ENCODE results near the gene CS. TPM values are rescaled to one million over a fixed set of nuclear protein-coding genes. Genes with fewer than 3 reads are reported as not detected.
"Not testable (repeated sequence)": the region's sequence is repeated elsewhere in the genome, so short reads cannot be mapped to it uniquely, and the experiment has no call there.

CS gene
- total RNA-seq, 1 donor from 2014 or later = 269 TPM

- Mint-ChIP-seq H3K27me3 (ENCODE audit: insufficient read depth) (no peaks in the 10 kb centered on the region), H3K4me1 (ENCODE audit: low read depth) (peaks cover 15% of the 10 kb centered on the region), H3K9me3 (no peaks in the 10 kb centered on the region), H3K4me3 (no peak overlapping the region), H3K27ac (peak overlapping the region; percentile 62), H3K36me3 (ENCODE audit: low read depth) (peaks cover 40% of the 10 kb centered on the region)
- intact Hi-C loops (cut with micrococcal nuclease) = no loop called here
- no peak for DNase-seq (ENCODE audit: low spot score)
Measured at GRCh38 chr12:56286044-56286830, 13.9 kb downstream of the CS start.

DNA sequence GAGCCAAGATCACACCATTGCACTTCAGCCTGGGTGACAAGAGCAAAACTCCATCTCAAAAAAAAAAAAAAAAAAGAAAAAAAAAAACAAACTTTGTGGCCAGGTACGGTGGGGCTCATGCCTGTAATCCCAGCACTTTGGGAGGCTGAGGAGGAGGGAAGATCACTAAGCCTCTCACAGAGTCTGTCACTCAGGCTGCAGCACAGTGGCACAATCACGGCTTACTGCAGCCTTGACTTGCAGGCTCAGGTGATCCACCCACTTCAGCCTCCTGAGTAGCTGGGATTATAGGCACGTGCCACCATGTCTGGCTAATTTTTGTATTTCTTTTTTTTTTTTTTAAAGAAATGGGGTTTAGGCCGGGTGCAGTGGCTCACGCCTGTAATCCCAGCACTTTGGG is 15.9 kb downstream of the CS start:
- DNase-seq (ENCODE audit: low spot score); H3K27me3 Mint-ChIP-seq (ENCODE audit: insufficient read depth); H3K4me3 Mint-ChIP-seq; intact Hi-C loops (cut with micrococcal nuclease); H3K4me1 Mint-ChIP-seq (ENCODE audit: low read depth); H3K9me3 Mint-ChIP-seq; H3K27ac Mint-ChIP-seq: not testable (repeated sequence)
- peaks cover 37% of the 10 kb centered on the region for H3K36me3 Mint-ChIP-seq (ENCODE audit: low read depth)

DNA sequence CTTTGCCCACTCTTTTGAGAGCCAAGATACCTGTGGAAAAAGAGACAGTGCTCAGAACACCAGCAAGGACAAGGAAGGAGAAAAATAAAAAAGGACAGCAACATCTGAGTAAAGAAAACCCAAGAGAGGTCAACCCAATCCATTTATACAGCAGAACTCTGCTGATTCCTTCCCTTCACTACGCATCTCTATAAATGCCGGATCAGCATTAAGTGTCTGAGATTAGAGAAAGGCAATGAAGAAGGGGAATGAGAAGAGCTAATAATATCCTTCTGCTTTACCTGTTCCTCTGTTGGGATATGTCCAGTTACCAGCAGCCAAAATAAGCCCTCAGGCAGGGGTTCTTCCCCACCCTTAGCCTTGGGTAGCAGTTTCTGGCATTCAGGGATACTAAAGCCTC is 17.6 kb downstream of the CS start:
- no peak overlapping the region for H3K4me3 Mint-ChIP-seq
- intact Hi-C loops (cut with micrococcal nuclease) = no loop called here
- H3K9me3 Mint-ChIP-seq = no peaks in the 10 kb centered on the region
- no peak overlapping the region for H3K27ac Mint-ChIP-seq
- peaks cover 40% of the 10 kb centered on the region for H3K36me3 Mint-ChIP-seq (ENCODE audit: low read depth)
- peaks cover 6% of the 10 kb centered on the region for H3K4me1 Mint-ChIP-seq (ENCODE audit: low read depth)
- no peak for DNase-seq (ENCODE audit: low spot score)
- H3K27me3 Mint-ChIP-seq (ENCODE audit: insufficient read depth) = no peaks in the 10 kb centered on the region

DNA sequence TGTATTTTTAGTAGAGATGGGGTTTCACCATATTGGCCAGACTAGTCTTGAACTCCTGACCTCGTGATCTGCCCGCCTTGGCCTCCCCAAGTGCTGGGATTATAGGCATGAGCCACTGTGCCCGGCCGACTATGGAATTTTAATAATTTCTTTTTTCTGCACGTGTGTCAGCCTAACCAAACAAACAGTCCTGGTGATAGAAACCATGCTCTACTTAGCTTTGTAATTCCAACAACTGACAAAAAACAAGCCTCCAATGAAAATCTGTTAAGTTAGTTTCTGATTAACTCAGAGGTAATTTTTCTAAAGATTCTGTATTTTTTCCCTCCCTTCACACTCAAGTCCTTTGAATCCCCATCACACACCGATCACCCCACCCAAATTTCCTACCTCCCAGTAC is 18.1 kb downstream of the CS start:
- Mint-ChIP-seq H3K27ac (no peak overlapping the region), H3K9me3 (no peaks in the 10 kb centered on the region), H3K36me3 (ENCODE audit: low read depth) (peaks cover 40% of the 10 kb centered on the region), H3K4me1 (ENCODE audit: low read depth) (peaks cover 5% of the 10 kb centered on the region), H3K4me3 (no peak overlapping the region), H3K27me3 (ENCODE audit: insufficient read depth) (no peaks in the 10 kb centered on the region)
- no peak for DNase-seq (ENCODE audit: low spot score)
- intact Hi-C loops (cut with micrococcal nuclease) = no loop called here

DNA sequence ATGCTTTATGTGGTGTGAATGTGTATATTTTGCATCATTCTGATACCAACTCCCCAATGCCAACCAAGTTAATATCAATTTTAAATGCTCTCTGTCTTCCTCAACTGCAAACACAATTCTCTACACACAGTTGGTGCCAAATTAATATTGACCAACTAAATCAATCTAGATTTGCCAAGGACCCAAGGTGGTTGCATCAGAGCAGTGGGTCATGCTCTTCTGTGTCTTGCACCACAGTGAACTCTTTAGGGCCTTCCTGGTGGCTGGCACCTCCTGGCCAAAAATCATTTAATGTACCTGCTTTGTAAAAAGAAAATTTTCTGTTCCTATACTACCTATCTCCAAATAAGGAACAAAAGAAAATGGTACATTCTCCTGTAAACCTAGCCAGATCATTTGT is 19.3 kb downstream of the CS start:
- H3K4me1 Mint-ChIP-seq (ENCODE audit: low read depth) = no peaks in the 10 kb centered on the region
- no peak overlapping the region for H3K27ac Mint-ChIP-seq
- intact Hi-C loops (cut with micrococcal nuclease) = no loop called here
- no peak overlapping the region for H3K4me3 Mint-ChIP-seq
- H3K36me3 Mint-ChIP-seq (ENCODE audit: low read depth) = peaks cover 38% of the 10 kb centered on the region
- no peaks in the 10 kb centered on the region for H3K9me3 Mint-ChIP-seq
- DNase-seq (ENCODE audit: low spot score) = no peak
- no peaks in the 10 kb centered on the region for H3K27me3 Mint-ChIP-seq (ENCODE audit: insufficient read depth)

- Mint-ChIP-seq H3K4me3 (no peak overlapping the region), H3K36me3 (ENCODE audit: low read depth) (peaks cover 40% of the 10 kb centered on the region), H3K9me3 (no peaks in the 10 kb centered on the region), H3K27ac (no peak overlapping the region), H3K27me3 (ENCODE audit: insufficient read depth) (no peaks in the 10 kb centered on the region), H3K4me1 (ENCODE audit: low read depth) (no peaks in the 10 kb centered on the region)
- intact Hi-C loops (cut with micrococcal nuclease) = no loop called here
- no peak for DNase-seq (ENCODE audit: low spot score)
Measured at GRCh38 chr12:56278905-56279304, 21.2 kb downstream of the CS start.

GRCh38 chr12:56274299-56274698 is 25.8 kb downstream of the CS start:
- H3K36me3 Mint-ChIP-seq (ENCODE audit: low read depth) = peaks cover 47% of the 10 kb centered on the region
- H3K27ac Mint-ChIP-seq = no peak overlapping the region
- no peaks in the 10 kb centered on the region for H3K27me3 Mint-ChIP-seq (ENCODE audit: insufficient read depth)
- no peak overlapping the region for H3K4me3 Mint-ChIP-seq
- no peaks in the 10 kb centered on the region for H3K4me1 Mint-ChIP-seq (ENCODE audit: low read depth)
- intact Hi-C loops (cut with micrococcal nuclease) = no loop called here
- no peaks in the 10 kb centered on the region for H3K9me3 Mint-ChIP-seq
- no peak for DNase-seq (ENCODE audit: low spot score)

DNA sequence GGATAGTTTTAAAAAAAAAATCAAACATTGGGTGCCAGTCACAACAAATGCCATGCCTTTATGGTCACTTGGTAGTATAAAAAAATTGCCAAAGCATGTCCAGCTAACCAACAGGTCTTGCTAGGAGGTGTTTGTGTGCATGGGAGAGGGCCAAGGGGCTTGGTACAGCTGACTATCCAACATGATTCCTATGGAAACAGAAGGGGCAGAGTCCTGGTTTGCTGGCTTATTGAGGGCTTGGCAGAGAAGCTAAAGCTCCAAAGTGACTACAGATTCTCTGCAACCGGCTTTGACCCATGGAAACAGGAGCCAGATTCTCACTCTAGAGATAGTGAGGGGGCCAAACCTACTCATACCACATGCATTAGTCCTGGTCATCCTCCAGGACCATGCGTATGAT is 27.7 kb downstream of the CS start:
- peaks cover 44% of the 10 kb centered on the region for H3K36me3 Mint-ChIP-seq (ENCODE audit: low read depth)
- H3K27me3 Mint-ChIP-seq (ENCODE audit: insufficient read depth); H3K9me3 Mint-ChIP-seq; intact Hi-C loops (cut with micrococcal nuclease); H3K4me3 Mint-ChIP-seq; DNase-seq (ENCODE audit: low spot score); H3K4me1 Mint-ChIP-seq (ENCODE audit: low read depth); H3K27ac Mint-ChIP-seq: not testable (repeated sequence)

DNA sequence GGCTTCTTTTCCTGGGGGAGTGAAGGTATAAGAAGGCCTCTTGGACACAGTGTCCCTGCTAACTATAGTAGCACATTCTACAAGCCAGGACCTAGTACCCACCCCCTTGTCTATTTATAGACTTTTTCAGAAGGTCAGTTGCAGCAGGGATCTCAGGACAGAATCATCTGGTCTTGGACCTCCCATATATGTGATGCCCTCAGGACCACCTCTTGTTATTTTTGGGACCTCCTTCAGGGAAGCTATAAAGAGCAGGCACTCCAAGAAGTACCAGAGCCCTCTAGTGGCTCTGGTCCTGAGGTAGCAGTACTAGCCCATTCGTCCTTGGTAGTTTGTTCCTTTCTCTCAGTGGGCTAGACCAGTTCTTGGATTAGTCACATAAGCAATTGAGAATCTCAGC is 29.1 kb downstream of the CS start:
- intact Hi-C loops (cut with micrococcal nuclease) = no loop called here
- Mint-ChIP-seq H3K36me3 (ENCODE audit: low read depth) (peaks cover 40% of the 10 kb centered on the region), H3K27me3 (ENCODE audit: insufficient read depth) (no peaks in the 10 kb centered on the region), H3K4me3 (no peak overlapping the region), H3K27ac (no peak overlapping the region), H3K9me3 (no peaks in the 10 kb centered on the region), H3K4me1 (ENCODE audit: low read depth) (peaks cover 15% of the 10 kb centered on the region)
- no peak for DNase-seq (ENCODE audit: low spot score)

GRCh38 chr12:56267443-56268071 is 32.6 kb downstream of the CS start:
- Mint-ChIP-seq H3K9me3 (no peaks in the 10 kb centered on the region), H3K27ac (peak overlapping the region; percentile 18), H3K36me3 (ENCODE audit: low read depth) (peaks cover 21% of the 10 kb centered on the region), H3K4me1 (ENCODE audit: low read depth) (peaks cover 15% of the 10 kb centered on the region), H3K27me3 (ENCODE audit: insufficient read depth) (no peaks in the 10 kb centered on the region), H3K4me3 (peak overlapping the region; percentile 96)
- intact Hi-C loops (cut with micrococcal nuclease) = loop anchor here (1.0 to 5.0 kb wide), 10 partner anchors 13 to 201 kb away; partner anchors contain the start of genes CS, IL23A, SPRYD4 and STAT2
- DNase-seq (ENCODE audit: low spot score) = no peak

DNA sequence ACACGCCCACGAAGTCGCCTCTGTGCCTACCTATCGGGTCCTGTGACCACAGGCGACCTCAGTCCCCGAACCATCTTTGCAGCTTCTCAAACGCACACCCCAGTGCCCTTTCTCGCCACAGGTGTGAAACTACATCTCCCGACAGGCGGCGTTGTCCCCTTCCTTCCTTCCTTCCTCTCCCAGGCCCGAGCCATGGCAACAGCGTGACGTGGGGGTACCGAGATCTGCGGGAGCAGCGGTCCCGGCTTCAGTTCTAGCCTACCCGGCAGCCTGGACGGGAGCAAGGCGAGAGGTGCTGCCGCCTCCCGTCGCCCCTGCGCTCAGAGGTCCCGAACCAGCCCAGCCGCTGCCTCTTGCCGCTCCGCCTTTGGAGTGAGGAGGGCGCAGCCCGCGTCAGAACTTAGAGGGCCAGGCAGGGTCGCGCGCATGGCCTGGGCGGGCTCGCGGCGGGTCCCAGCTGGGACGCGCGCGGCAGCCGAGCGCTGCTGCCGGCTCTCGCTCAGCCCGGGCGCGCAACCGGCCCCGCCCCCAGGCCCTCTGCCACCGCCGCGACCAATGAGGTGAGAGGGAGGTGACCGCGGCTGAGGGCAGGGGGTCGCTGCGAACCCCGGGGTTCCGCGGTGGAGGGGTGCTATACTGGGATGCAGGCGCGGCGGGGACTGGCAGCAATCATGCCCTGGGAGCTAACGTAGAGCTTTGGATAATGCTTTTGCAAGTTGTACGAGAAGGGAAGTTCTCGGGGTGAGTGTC is 33.3 kb downstream of the CS start, which contains the start of gene COQ10A:
Gene COQ10A (plus strand): TSS at position 250 of the 750 bp plus-strand sequence. CDS start 177 bp downstream, at position 427.
- DNase-seq (ENCODE audit: low spot score) = peak; percentile 84
- H3K27ac Mint-ChIP-seq = peak within 1 kb of the TSS; percentile 87
- peak within 1 kb of the TSS; percentile 96 for H3K4me3 Mint-ChIP-seq
- H3K4me1 Mint-ChIP-seq (ENCODE audit: low read depth) = peaks cover 15% of the 10 kb centered on the region
- no peaks in the 10 kb centered on the region for H3K27me3 Mint-ChIP-seq (ENCODE audit: insufficient read depth)
- H3K9me3 Mint-ChIP-seq = no peaks in the 10 kb centered on the region
- peaks cover 17% of the 10 kb centered on the region for H3K36me3 Mint-ChIP-seq (ENCODE audit: low read depth)
- intact Hi-C loops (cut with micrococcal nuclease) = loop anchor here (1.0 to 5.0 kb wide), 12 partner anchors 9 to 201 kb away; partner anchors contain the start of genes ANKRD52, CS, IL23A and SPRYD4

DNA sequence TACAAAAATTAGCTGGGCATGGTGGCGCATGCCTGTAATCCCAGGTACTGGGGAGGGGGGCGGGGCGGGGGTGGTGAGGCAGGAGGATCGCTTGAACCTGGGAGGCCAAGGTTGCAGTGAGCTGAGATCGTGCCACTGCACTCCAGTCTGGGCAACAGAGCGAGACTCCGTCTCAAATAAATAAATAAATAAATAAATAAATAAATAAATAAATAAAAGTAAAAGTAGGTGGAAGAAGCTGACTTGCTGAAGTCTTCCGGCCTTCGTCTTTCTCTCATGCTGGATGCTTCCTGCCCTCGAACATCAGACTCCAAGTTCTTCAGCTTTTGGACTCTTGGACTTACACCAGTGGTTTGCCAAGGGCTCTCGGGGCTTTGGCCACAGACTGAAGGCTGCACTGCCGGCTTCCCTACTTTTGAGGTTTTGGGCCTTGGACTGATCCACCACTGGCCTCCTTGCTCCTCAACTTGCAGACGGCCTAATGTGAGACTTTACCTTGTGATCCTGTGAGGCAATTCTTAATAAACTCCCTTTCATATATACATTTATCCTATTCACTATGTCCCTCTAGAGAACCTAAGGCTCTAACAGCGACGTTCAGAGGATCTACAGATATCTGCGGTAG is 34.0 kb downstream of the CS start:
- not testable (repeated sequence) for H3K27me3 Mint-ChIP-seq (ENCODE audit: insufficient read depth); DNase-seq (ENCODE audit: low spot score); H3K9me3 Mint-ChIP-seq
- Mint-ChIP-seq H3K4me3 (peak overlapping the region; percentile 96), H3K4me1 (ENCODE audit: low read depth) (peaks cover 15% of the 10 kb centered on the region), H3K36me3 (ENCODE audit: low read depth) (peaks cover 14% of the 10 kb centered on the region), H3K27ac (peak overlapping the region; percentile 87)
- intact Hi-C loops (cut with micrococcal nuclease) = loop anchor here (1.0 to 5.0 kb wide), 9 partner anchors 8 to 198 kb away; partner anchors contain the start of genes ANKRD52, IL23A, STAT2 and TIMELESS
